Activated T-cell treated with anti-CD3 and anti-CD28 coated beads for 4 hours (primary cell): ENCODE measurements around the gene ATMIN.

Experiments used
- DNase-seq: peaks from one replicate; pipeline ENCODE4 v3.0.0-alpha.2; 2020

ATMIN gene

GRCh38 chr16:81070979-81071378 is 35.3 kb downstream of the ATMIN start:
- no peak for DNase-seq

DNA sequence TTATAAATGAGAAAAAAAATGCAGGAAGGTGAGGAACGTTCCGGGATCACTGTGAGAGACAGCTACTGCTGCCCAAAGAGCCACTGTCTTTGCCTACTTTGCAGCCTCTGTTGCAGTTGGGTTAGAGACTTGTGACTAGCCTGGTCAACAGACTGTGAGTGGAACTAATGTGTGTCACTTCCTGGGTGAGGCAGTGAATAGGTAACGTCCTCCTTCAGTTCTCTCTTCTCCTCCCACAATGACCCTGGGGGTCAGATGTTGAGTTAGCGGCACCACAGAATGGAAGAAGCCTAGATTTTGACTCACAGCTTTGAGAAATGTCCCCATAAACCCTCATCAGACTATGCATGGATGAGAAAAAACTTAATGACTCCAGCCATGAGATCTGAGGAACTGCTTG is 36.2 kb downstream of the ATMIN start:
- no peak for DNase-seq

DNA sequence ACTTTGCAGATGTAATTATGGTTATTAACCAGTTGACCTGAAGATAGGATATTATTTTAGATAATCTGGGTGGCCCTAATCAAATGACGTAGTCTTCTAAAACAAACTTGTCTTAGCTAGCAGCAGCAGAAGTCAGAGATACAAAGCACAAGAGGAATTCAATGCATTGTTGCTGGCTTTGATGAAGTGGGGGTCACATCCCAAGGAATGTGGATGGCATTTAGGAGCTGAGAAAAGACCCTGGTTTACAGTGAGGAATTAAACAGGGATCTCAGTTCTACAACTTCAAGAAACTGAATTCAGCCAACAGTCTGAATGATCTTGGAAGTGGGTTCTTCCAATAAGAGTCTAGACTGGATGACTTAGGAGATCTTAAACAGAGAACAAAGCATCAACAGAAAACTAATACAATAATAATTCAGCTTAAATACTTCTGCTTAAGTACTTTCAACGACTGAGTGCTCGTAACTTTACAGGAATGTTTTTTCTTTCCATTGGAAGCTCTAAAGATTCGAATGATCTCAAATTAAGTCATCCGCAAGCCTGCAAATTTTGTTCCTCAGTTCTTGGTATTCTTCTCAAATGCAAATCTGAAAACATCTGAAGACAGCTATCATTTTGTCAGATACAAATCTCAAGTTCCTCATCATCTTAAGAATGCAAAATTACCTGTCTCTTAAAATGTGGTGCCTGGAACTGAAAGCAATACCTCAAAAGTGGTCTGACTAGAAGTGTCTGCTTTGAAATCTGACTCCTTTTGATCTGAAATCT is 38.1 kb downstream of the ATMIN start:
- DNase-seq: no peak

- peak; percentile 96 for DNase-seq
Measured at GRCh38 chr16:81076566-81077075, 41.0 kb downstream of the ATMIN start.

DNA sequence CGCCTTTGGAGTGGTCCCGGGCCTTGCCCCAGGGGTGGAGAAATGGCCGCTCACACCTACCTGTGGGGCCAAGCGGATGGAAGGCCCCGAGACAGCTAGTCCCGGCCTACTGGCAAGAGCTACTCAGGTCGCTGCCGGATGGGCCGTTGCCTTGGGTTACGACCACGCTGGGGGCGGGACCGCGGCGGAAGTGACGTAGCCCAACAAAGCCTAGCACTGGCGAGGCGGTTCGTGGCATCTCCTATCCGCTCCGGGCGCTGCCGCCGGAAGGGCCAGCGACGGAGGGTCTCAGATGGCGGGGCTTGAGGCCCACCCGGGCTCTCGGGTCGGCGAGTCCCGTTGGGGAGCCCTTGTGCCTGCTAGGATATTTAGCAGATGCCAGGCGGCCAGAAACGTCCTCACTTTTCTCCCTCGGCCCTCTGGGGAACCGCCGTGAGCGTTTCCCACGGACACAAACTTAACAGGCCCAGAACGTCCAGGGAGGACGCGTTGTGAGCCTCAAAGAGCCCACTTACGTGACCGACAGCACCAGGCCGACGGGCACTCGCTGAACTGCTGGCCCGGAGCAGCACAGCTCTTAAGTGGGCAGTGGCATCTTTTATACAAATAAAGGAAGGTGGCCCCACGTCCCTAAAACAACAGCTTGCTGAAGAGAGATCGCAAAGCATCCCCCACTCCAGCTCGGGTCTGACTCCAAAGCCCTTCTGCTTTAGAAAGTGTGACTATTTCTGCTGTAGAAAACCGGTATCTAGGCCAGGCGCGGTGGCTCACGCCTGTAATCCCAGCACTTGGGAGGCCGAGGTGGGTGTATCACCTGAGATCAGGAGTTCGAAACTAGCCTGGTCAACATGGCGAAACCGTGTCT is 41.7 kb downstream of the ATMIN start, which contains the start of gene C16orf46:
Gene C16orf46, minus strand, starts transcription at position 163 of the 865 bp plus-strand sequence. CDS start 13,283 bp downstream, outside the sequence.
- peak; percentile 96 for DNase-seq

DNA sequence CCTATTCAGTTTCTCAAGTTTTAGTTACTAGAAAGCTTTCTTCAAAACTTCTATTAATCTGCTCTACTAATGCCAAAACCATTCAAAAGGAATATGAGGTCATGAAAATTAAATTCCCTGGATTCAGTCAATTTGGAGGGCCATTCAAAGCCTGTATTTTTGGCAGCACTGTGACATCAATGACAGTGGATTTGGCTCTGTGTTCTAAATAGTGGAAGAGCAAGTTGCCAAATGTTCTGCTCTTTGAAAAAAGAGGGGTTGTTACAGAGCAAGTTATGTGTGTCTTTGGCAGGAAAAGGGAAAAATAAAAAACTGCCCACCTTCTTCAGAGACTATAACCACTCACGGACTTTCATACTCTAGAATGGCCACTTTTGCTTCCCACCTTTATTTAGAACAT is 44.6 kb downstream of the ATMIN start:
- no peak for DNase-seq

DNA sequence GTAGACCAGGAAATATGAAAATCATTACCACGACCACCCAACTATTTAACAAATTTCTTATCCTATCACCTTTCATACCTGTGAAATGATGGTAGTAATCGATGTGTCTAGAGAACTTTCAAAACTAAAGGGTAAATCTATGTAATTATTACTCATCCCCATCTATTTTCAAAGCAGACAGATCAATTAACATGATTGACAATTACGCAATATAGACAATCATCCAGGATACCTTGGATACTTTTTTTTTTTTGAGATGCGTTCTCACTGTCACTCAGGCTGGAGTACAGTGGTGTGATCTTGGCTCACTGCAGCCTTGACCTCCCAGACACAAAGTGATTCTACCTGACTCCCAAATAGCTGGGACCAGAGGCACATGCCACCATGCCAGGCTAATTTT is 45.4 kb downstream of the ATMIN start:
- DNase-seq: no peak

DNA sequence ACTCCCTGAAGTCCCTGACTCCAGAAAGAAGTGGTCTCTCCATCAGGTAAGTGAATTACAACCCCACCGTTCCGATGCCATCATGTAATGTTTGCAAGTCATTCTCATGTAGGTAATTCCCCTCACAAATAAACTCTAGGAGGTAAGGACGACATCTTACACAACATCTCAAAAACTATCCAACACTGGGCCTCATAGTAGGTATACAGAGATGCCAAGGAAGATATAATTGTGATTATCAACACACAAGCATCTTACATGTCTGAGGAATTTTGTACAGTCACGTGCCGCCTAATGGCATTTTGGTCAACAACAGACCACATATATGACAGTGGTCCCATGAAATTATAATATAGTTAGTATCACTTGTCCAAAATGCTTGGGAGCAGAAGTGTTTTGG is 53.2 kb downstream of the ATMIN start:
- no peak for DNase-seq

- DNase-seq: no peak
Measured at GRCh38 chr16:81094771-81095251, 59.2 kb downstream of the ATMIN start.

DNA sequence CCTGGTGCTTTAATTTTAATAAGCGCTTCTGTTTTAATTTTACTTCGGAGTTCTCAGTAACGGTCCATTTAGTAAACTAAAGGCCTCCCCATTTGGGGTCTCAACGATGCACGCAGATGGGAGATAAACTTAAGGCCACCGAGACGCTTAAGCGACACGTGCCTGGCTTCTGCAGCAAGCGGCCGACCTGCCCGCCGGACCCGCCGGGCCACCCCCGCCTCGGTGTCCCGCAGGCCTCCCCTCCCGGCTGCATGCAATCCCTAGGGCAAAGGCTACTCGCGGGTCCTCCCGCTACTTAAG is 60.0 kb downstream of the ATMIN start:
- no peak for DNase-seq

- DNase-seq: peak; percentile 94
Measured at GRCh38 chr16:81095953-81096714, 60.5 kb downstream of the ATMIN start, which contains the start of gene GCSH. Gene GCSH, minus strand, starts transcription at chr16:81096395. Its CDS starts 117 bp downstream, at chr16:81096278.

DNA sequence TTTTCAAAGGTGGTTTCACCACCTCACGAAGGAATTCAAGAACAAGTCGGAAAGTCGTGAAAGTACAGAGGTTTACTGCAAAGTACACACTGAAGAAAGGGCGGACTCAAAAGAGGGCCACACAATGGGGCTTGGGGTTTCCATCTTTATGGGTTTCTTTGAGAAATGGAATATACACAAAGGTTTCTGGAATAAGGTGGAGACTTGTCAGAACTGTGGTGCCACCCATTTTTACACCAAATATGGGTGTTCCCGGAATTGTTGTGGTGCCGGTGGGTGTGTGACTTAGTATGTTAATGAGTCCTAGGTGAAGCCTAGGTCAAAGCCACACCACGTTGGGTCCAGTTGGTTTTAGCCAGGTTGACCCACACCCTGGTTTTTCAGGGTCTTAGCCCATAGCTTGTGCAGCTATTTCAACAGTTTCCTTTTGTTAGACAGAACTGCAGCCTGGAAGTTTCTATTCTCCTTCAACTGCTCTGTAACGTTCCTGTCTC is 61.1 kb downstream of the ATMIN start:
- DNase-seq: no peak
